Pulmonary artery endothelial cell (primary cell): ENCODE results near the gene PROX1. TPM values are rescaled to one million over a fixed set of nuclear protein-coding genes. Genes with fewer than 3 reads are reported as not detected.

ENCODE experiments used
- DNase-seq: peaks from one replicate; pipeline ENCODE4 v3.0.0-alpha.2; 2011; ENCODE audit warnings: low read depth, low spot score
- total RNA-seq: library from RNA; depleted of rRNA; stranded (reverse); fragments of >200 nt; gene quantifications from 2 replicates; pipeline ENCODE4 v1.2.3, GENCODE V29; 2014

PROX1 gene
- 0.46 and 0.49 TPM in 2 replicates for total RNA-seq

GRCh38 chr1:213987927-213988506 lies at the start of gene PROX1:
Gene PROX1, plus strand, starts transcription at chr1:213987973. Its CDS starts 8,563 bp downstream, at chr1:213996536.
- no peak for DNase-seq

DNA sequence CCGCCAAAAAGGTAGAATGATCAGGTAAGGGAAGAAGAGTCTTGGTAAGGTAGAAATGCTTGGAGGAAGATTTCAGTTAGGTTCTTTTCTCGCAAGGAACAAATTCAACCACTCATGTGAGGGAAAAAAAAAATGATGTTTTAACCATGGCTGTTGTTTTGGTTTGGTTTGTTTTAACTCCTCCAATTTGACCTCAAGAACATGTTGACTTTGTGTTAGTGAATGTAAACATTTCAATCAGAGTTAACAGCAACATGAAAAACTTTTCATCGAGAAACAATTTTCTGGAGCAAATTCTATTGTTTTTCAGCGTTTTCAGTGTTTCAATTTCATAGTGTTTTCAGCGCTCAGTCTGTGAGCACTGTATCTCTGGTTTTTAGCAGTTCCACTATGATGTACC lies 49.0 kb upstream of the PROX1 start:
- DNase-seq, result no peak

DNA sequence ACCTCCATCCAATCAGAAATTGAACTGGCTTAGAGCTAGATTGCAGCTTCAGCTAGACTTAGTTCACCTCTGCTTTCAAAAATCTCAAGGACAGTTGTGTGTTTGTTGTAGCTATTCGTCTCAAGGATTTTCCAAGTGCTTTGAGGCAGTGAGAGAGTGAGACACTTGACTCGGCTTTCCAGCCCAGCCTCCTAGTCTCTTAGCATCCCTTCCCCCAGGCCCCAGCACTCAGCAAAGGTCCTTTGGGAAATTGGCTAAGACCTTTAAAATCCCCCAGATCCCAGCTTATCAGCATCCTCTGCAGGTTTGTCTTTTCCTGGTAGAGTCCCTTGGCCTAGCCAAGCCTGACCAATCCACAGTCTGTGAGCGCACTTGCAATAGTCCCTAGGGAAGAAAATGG lies 47.9 kb upstream of the PROX1 start:
- DNase-seq, result no peak

- no peak for DNase-seq
Observed at GRCh38 chr1:213940947-213941346, 46.8 kb upstream of the PROX1 start.

- no peak for DNase-seq
Observed at GRCh38 chr1:213942061-213942460, 45.7 kb upstream of the PROX1 start.

DNA sequence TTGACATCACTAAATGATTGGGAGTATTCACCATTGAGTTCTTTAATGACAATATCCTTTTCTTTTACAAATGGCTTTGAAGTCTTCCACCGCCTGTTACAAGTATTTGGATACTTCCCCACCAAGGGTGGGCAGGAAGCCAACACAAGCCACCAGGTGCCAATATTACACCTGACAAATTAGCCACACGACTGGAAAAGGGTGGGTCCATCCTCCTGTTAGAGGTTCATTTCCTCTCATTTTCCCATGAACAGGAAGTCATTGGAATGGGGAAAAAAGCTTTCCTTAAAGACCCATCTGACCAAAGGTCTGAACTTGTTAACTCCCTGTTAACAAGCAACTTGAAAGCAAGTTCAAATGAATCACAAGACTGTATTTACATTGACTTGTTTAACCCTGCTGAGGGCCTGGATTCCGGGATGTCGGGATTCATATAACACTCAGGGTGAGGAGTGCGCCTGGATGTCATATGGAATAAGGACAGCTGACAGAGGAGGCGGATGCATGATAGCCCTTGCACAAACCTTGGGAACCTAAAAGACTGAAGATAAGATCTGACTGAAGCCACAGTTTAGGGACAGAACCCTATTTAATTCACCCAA lies 40.5 kb upstream of the PROX1 start:
- no peak for DNase-seq

DNA sequence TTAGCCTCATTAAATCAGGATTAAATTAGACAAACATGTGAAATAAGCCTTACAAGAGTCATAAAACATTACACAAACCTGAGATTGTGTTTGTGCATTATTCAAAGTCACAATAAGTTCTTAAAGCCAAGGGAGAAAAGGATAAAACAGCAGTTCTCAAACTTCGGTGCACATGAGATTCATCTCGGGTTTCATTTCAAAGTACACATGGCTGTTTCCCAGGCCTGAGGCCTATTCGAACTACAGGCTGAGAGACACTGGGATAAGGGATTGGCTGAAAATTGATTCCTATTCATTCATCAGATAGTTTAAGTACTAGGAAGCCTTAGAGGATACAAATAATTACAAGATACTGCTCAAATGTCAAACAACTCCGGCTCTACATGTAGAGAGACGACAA lies 35.9 kb upstream of the PROX1 start:
- no peak for DNase-seq

DNA sequence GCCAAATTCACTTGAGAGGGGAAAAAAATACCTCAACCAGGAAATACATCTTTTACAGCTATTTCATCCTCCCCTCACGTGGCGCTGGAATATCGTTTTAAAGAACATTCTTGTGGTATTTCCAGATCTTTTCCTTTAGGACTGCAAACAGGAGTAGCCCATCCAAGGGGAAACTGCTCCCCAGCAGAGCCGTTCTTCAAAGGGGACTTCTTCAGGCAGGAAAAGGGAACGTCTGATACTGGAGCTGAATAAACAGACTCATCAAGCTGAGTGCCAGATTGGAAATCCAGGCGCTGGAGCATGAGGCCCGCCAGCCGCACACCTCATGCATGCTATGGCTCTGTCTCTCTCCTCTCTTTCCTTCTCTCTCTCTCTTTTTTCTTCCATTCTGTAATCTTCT lies 34.0 kb upstream of the PROX1 start:
- no peak for DNase-seq

DNA sequence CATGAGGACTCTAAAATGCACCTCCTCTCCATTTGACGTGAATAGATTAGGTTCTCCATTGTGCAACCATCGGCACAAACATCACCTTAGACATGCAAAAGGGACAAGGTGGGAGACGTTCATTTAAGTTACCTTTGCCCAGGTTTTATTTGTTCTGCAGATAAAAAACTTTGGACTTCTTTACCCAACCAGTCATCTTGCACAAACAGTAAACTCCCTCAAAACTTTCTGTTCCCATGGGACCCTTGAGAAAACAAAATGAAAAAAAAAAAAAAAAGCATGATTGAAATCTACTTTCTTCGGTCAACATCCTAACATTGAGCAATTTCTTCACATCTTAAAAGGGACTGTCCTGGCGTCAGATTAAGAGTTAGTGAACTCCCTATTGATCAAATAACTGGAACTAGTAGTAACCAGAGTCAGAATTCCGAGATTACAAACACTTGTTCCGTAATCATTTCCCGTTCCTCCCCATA lies 31.4 kb upstream of the PROX1 start:
- no peak for DNase-seq

DNA sequence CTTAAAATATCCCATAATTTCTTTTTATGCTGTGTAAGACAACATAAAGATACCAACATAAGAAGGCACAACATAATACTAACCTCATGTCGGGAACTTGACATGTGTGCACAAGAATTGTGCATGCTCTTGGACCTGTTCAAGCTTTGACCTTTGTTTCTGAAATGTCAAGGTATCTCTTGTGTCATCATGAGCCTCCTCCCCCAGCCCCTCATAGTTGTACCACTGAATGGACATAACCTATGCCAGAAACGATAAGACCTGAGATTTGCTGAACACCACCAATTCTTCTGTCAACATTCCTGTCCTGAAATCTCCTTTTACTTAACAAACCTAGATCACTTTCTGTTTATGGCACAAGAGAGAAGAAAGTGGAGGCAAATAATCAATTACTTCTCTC lies 29.4 kb upstream of the PROX1 start:
- DNase-seq, result no peak

- DNase-seq, result no peak
Observed at GRCh38 chr1:213960963-213961362, 26.8 kb upstream of the PROX1 start.

GRCh38 chr1:213962508-213962907 lies 25.3 kb upstream of the PROX1 start:
- no peak for DNase-seq

- DNase-seq, result no peak
Observed at GRCh38 chr1:213966122-213966521, 21.7 kb upstream of the PROX1 start.

DNA sequence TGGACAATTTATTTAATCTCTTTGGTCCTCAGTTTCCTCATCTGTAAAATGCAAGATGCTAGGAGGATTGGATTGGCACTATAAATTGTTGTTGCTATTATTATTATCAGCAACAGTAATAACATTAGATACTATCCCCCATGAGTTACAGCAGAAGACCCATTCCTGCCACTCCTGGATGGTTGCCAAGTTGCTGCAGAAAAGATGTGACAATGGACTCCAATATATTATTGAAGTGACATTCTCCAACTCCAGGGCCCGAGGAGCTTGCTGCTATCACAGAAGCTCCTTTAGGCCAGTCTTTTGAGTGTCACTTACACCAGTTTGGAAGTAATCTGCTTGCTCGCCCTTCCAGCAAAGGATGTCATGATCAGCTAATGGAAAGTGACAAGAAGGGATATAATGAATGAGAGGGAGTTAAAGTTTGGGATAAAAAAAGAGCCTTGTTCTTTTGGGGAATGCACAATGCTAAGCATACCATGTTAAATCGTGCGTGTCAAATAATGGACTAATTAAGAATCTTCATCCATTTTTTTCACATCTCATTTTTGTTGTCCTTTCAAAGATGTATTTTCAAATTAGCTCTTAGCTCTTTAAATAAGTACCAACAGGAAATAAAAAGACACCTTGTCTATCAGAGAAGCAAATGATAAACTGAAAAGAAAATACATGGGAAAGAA lies 19.5 kb upstream of the PROX1 start:
- DNase-seq, result no peak

DNA sequence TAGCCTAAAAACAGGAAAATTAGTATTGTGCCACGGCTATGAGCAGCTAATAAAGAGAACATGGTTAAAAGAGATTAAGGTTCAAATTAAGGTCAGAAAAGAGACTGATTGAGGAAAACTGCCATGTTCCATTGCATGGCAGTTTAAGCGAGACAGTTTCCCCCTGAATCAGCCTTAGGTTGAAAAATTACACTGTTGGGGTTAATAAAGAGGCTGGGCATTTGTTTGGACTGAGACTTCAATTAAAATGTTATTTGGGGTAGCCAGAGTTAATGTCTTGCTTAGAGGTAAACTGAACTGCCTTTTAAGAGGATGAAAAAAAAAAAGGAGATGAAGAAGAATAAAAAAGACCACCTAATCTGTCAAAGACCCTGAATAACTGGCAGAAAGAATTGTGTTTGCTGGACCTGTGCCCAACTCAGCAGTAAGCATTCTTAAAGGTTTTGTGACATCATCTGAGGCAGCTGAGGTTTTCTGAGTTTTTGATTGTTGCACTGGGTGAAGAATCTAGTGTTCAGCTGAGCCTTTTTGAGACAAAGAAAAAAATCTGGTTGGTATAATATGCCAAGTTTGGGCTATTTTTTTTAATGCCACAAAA lies 17.7 kb upstream of the PROX1 start:
- DNase-seq, result no peak

DNA sequence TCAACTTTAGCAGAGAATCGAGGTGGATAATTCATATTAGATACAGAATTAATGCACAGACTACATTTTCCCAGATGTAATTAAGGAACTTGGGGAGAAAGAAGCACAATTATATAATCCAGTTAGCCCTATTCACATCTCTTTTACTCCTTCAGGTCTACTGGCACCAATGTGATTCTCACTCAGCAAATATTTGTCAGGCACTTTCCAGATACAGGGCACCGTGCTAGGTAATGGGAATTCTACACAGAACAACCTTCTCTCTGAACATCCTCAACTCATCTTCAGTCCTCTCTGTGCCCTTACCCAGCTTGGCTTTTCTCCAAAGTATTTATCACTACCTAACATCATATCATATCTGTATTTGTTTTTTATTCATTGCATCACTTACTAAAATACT lies 15.6 kb upstream of the PROX1 start:
- DNase-seq, result no peak

DNA sequence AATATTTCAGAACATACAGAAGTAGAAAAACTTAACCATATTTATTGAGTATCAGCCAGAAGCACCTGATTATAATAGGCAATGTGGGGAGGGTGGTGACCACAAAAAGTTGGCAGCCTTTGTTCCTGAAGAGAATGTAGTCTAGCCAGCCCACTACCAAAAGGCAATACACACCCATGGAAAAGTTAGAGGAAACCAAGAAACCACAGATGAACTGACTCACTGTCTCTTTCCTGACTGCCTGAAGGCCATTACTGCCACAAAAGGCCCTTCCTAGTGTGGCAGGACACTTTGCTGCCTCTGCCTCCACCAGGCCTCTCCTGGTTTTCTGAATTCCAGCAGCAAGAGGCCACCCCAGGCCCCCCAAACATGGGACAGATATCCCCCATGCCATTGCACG lies 14.6 kb upstream of the PROX1 start:
- DNase-seq, result no peak

- no peak for DNase-seq
Observed at GRCh38 chr1:213976665-213977485, 10.9 kb upstream of the PROX1 start.

DNA sequence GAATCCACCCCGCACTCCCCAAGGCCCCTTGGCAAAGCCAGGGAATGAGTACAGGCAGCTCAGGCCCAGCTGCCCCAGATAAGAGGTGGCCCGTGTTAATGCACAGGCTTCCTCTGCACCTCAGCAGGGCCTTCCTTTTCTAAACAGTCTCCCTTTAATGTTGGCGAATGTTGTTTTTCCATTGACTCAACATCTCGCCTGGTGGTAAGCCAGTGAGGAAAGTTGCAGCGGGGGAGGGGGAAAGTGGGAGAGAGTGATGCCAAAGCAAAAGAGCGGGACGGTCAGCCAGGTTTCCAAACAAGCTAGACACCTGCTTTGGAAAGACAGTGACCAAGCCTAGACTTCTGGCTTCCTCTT lies 10.3 kb upstream of the PROX1 start:
- peak; percentile 69 for DNase-seq

GRCh38 chr1:213977909-213978308 lies 9.9 kb upstream of the PROX1 start:
- no peak for DNase-seq

- DNase-seq, result no peak
Observed at GRCh38 chr1:213979751-213980586, 7.8 kb upstream of the PROX1 start.
